Caco-2 (cell line): ENCODE data around the gene TGFBRAP1. TPM values are rescaled to one million over a fixed set of nuclear protein-coding genes. Genes with fewer than 3 reads are reported as not detected.

ENCODE experiments used
- BruUV-seq: library from RNA; stranded (reverse); fragments of 400-500 nt; replicated peaks from 2 replicates; lab custom pipeline; 2021; lab: Mats Ljungman, UMichigan
- CTCF ChIA-PET: fragments of 300-600 bp; sonication (Branson Sonifier 250); formaldehyde crosslinking; loops from one replicate; lab custom pipeline; 2022; ENCODE audit warnings: antibody characterized with exemption; lab: Charles Lee
- POLR2A ChIA-PET: fragments of 300-600 bp; sonication (Branson Sonifier 250); formaldehyde crosslinking; loops from one replicate; lab custom pipeline; 2022; ENCODE audit warnings: antibody characterized with exemption; lab: Charles Lee
- DNase-seq, 2 experiments: peaks; one replicate each; pipeline versions ENCODE4 v3.0.0 to v3.0.0-alpha.2; 2020 to 2022
- H3K27me3 ChIP-seq: replicated peaks from 2 replicates; pipeline ENCODE4 v1.6.0; 2011; ENCODE audit warnings: low read length; ENCODE audit not compliant: control insufficient read depth, insufficient read depth
- H3K36me3 ChIP-seq: 2 replicates; pipeline ENCODE4 v1.5.1; 2011; ENCODE audit warnings: low read length; ENCODE audit not compliant: control insufficient read depth, insufficient read depth
- H3K4me1 ChIP-seq: fragments of 250-450 bp; sonication (Bioruptor Pico); 2 replicates; pipeline ENCODE4 v1.5.1; 2020; ENCODE audit warnings: mild to moderate bottlenecking
- H3K4me3 ChIP-seq: 2 replicates; pipeline ENCODE4 v1.5.1; 2011; ENCODE audit warnings: low read depth, mild to moderate bottlenecking, control low read depth, low read length
- H3K9me3 ChIP-seq: fragments of 250-450 bp; sonication (Bioruptor Pico); 2 replicates; pipeline ENCODE4 v1.5.1; 2020; ENCODE audit warnings: mild to moderate bottlenecking, moderate library complexity
- H3K27ac Mint-ChIP-seq: one replicate; pipeline ENCODE4 v1.8.0; 2022; ENCODE audit warnings: mixed read lengths; ENCODE audit not compliant: unreplicated experiment
- H3K27me3 Mint-ChIP-seq: one replicate; pipeline ENCODE4 v1.8.0; 2022; ENCODE audit warnings: mixed read lengths; ENCODE audit not compliant: insufficient read depth, unreplicated experiment
- H3K36me3 Mint-ChIP-seq: one replicate; pipeline ENCODE4 v1.8.0; 2022; ENCODE audit warnings: mild to moderate bottlenecking, mixed read lengths; ENCODE audit not compliant: insufficient read depth, unreplicated experiment
- H3K4me1 Mint-ChIP-seq: one replicate; pipeline ENCODE4 v1.8.0; 2022; ENCODE audit warnings: low read depth, mixed read lengths; ENCODE audit not compliant: unreplicated experiment
- H3K4me3 Mint-ChIP-seq: one replicate; pipeline ENCODE4 v1.8.0; 2022; ENCODE audit warnings: mild to moderate bottlenecking, moderate library complexity, mixed read lengths; ENCODE audit not compliant: unreplicated experiment
- H3K9me3 Mint-ChIP-seq: one replicate; pipeline ENCODE4 v1.8.0; 2022; ENCODE audit warnings: mixed read lengths; ENCODE audit not compliant: unreplicated experiment
- CTCF ChIP-seq, 2 experiments: fragments of 200-600 bp in 1 of 2; IDR thresholded peaks; 1 replicate in 1 of 2; 2 replicates in 1 of 2; pipeline versions ENCODE4 v1.5.1 to v1.8.0; 2011 to 2022; ENCODE audit warnings: antibody characterized with exemption in 1 of 2, control low read depth in 1 of 2, inconsistent platforms in 1 of 2, low read depth in 1 of 2, low read length in 1 of 2, mild to moderate bottlenecking in 1 of 2, moderate library complexity in 1 of 2; ENCODE audit not compliant: insufficient read depth in 1 of 2, severe bottlenecking in 1 of 2, unreplicated experiment in 1 of 2
- intact Hi-C: fragments of 100-400 bp; cut with micrococcal nuclease; formaldehyde crosslinking; loops from one replicate; pipeline ENCODE4 v1.10.0; 2022; ENCODE audit not compliant: unreplicated experiment
- total RNA-seq: library from RNA; stranded (reverse); gene quantifications from 2 replicates; pipeline ENCODE4 v1.2.3, GENCODE V29; 2022

Gene TGFBRAP1
- total RNA-seq, 1 experiment from 2014 or later, result 26.0 TPM

- Histone ChIP-seq H3K27me3 (no peaks in the 10 kb centered on the region), H3K9me3 (no peaks in the 10 kb centered on the region), H3K4me1 (no peaks in the 10 kb centered on the region), H3K4me3 (no peak overlapping the region), H3K36me3 (peaks cover 1% of the 10 kb centered on the region; the same call in 1 of the 2 replicates)
- ChIA-PET CTCF (interaction anchor here (0.6 to 0.8 kb wide), 2 partner anchors 16 to 1461 kb away, joined by 3 to 4 read pairs; no protein-coding TSS in a partner anchor), POLR2A (no interaction called here)
- no peak overlapping the region for H3K27ac Mint-ChIP-seq
- TF ChIP-seq CTCF (IDR thresholded peaks at IDR 0.05; ENCODE audit: insufficient read depth in 1 of 2, low read depth in 1 of 2, low read length in 1 of 2, severe bottlenecking in 1 of 2, unreplicated experiment in 1 of 2), result no peak
- no peak for DNase-seq
- intact Hi-C loops, result no loop called here
- no peaks in the 10 kb centered on the region for H3K4me1 Mint-ChIP-seq
- peaks cover 28% of the 10 kb centered on the region for H3K36me3 Mint-ChIP-seq
- BruUV-seq, result no TSS peak
- H3K9me3 Mint-ChIP-seq, result no peaks in the 10 kb centered on the region
- no peaks in the 10 kb centered on the region for H3K27me3 Mint-ChIP-seq
- no peak overlapping the region for H3K4me3 Mint-ChIP-seq
Measured at GRCh38 chr2:105279126-105279525, 50.4 kb downstream of the TGFBRAP1 start.

GRCh38 chr2:105278654-105279053 is 50.9 kb downstream of the TGFBRAP1 start:
- intact Hi-C loops, result no loop called here
- Mint-ChIP-seq H3K27ac (no peak overlapping the region), H3K36me3 (peaks cover 29% of the 10 kb centered on the region), H3K27me3 (no peaks in the 10 kb centered on the region), H3K4me1 (no peaks in the 10 kb centered on the region), H3K4me3 (no peak overlapping the region), H3K9me3 (no peaks in the 10 kb centered on the region)
- H3K4me1 ChIP-seq, result no peaks in the 10 kb centered on the region
- no peak for TF ChIP-seq CTCF (IDR thresholded peaks at IDR 0.05; ENCODE audit: insufficient read depth in 1 of 2, low read depth in 1 of 2, low read length in 1 of 2, severe bottlenecking in 1 of 2, unreplicated experiment in 1 of 2)
- H3K9me3 ChIP-seq, result no peaks in the 10 kb centered on the region
- no peaks in the 10 kb centered on the region for H3K27me3 ChIP-seq
- H3K36me3 ChIP-seq, result peaks cover 1% of the 10 kb centered on the region; the same call in 1 of the 2 replicates
- no peak overlapping the region for H3K4me3 ChIP-seq
- ChIA-PET CTCF (interaction anchor here (0.6 to 0.8 kb wide), 2 partner anchors 16 to 1461 kb away, joined by 3 to 4 read pairs; no protein-coding TSS in a partner anchor), POLR2A (no interaction called here)
- no peak for DNase-seq
- no TSS peak for BruUV-seq

- ChIA-PET CTCF (no interaction called here), POLR2A (no interaction called here)
- DNase-seq, result no peak
- Histone ChIP-seq H3K27me3 (no peaks in the 10 kb centered on the region), H3K4me1 (no peaks in the 10 kb centered on the region), H3K4me3 (no peak overlapping the region), H3K9me3 (no peaks in the 10 kb centered on the region), H3K36me3 (no peaks in the 10 kb centered on the region; the same call in 1 of the 2 replicates)
- Mint-ChIP-seq H3K27me3 (no peaks in the 10 kb centered on the region), H3K9me3 (no peaks in the 10 kb centered on the region), H3K27ac (no peak overlapping the region), H3K36me3 (peaks cover 17% of the 10 kb centered on the region), H3K4me3 (no peak overlapping the region), H3K4me1 (no peaks in the 10 kb centered on the region)
- TF ChIP-seq CTCF (IDR thresholded peaks at IDR 0.05; ENCODE audit: insufficient read depth in 1 of 2, low read depth in 1 of 2, low read length in 1 of 2, severe bottlenecking in 1 of 2, unreplicated experiment in 1 of 2), result no peak
- no TSS peak for BruUV-seq
- intact Hi-C loops, result no loop called here
Measured at GRCh38 chr2:105274046-105274445, 55.5 kb downstream of the TGFBRAP1 start.
